NT2/D1 (cell line): Measurements from ENCODE around the gene RNF111.

Experiments
- DNase-seq: peaks from one replicate; pipeline ENCODE4 v3.0.0-alpha.2; 2011; ENCODE audit warnings: low read depth, low spot score
- H3K27me3 ChIP-seq: 2 replicates; pipeline ENCODE4 v1.6.0; 2011; ENCODE audit warnings: mild to moderate bottlenecking; ENCODE audit not compliant: insufficient read length, insufficient read depth
- H3K36me3 ChIP-seq: 2 replicates; pipeline ENCODE4 v1.6.1; 2011; ENCODE audit warnings: mild to moderate bottlenecking, low read length, mixed read lengths; ENCODE audit not compliant: insufficient read depth, insufficient read length
- H3K4me1 ChIP-seq: 2 replicates; pipeline ENCODE4 v1.5.1; 2011; ENCODE audit not compliant: insufficient read depth, insufficient read length
- H3K4me3 ChIP-seq: 2 replicates; pipeline ENCODE4 v1.5.1; 2011; ENCODE audit warnings: low read depth; ENCODE audit not compliant: insufficient read length
- H3K9ac ChIP-seq: 2 replicates; pipeline ENCODE4 v1.6.0; 2011; ENCODE audit warnings: low read depth; ENCODE audit not compliant: insufficient read length
- H3K9me3 ChIP-seq: 2 replicates; pipeline ENCODE4 v1.5.1; 2011; ENCODE audit warnings: mild to moderate bottlenecking, low read length; ENCODE audit not compliant: insufficient read depth
- SUZ12 ChIP-seq: IDR thresholded peaks from 2 replicates; pipeline ENCODE4 v1.6.1; 2011; ENCODE audit not compliant: insufficient read length, insufficient read depth; ENCODE audit errors: extremely low read depth
- YY1 ChIP-seq: IDR thresholded peaks from 2 replicates; pipeline ENCODE4 v1.6.1; 2011; ENCODE audit not compliant: insufficient read length, insufficient read depth
- ZNF274 ChIP-seq: IDR thresholded peaks from 2 replicates; pipeline ENCODE4 v1.6.1; 2011; ENCODE audit warnings: mild to moderate bottlenecking, low read depth, low read length

RNF111 gene

DNA sequence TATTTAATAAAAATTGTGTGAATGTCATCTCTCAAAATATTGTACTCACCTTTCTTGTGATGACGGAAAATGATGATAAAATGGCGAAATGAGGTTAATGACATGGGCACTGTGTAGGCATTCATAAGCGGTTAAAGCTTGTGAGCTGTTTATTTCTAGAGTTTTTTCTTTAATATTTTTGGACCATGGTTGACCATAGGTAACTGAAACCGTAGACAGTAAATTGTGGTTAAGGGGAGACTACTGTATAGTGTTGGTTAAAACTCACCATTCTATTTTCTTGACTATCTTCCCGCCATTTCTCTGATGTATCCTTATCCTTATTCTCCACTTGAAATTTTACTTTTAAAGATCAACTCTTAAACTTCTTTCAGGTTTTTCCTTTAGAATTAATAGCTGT is 14.5 kb downstream of the RNF111 start:
- no peak overlapping the region for H3K4me3 ChIP-seq

DNA sequence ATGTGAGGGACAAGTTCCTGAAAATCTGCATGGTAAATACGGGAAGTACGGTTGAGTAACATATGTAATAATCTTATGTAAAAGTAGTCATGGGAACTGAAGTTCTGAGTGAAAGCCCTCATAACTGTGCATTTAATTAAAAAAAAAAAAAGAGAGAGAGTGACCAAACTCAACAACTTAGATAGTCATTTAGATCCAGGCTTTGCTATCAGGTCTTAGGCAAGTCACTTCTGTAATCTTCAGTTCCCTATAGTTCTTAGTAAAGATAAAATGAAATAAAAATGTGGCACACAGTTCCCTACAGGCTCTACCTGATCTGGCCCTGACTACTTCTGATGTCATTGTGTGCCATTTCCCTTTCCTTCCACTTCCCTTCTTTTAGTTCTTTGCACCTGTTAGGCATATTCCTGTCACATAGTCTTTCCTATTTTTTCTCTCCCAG is 15.0 kb downstream of the RNF111 start:
- H3K9ac ChIP-seq: no peak overlapping the region
- H3K4me3 ChIP-seq: no peak overlapping the region
- H3K36me3 ChIP-seq: peaks cover 23% of the 10 kb centered on the region
- H3K4me1 ChIP-seq: no peaks in the 10 kb centered on the region
- no peaks in the 10 kb centered on the region for H3K27me3 ChIP-seq
- H3K9me3 ChIP-seq: no peaks in the 10 kb centered on the region
- TF ChIP-seq SUZ12 (no peak), ZNF274 (no peak)
- no peak for DNase-seq

More for the DNA sequence above, 14.5 kb downstream of the RNF111 start:
- no peaks in the 10 kb centered on the region for H3K9me3 ChIP-seq
- no peak for DNase-seq
- no peaks in the 10 kb centered on the region for H3K27me3 ChIP-seq
- H3K36me3 ChIP-seq: peaks cover 23% of the 10 kb centered on the region
- TF ChIP-seq ZNF274 (no peak), SUZ12 (no peak), YY1 (no peak)
- H3K9ac ChIP-seq: no peak overlapping the region
- H3K4me1 ChIP-seq: no peaks in the 10 kb centered on the region

DNA sequence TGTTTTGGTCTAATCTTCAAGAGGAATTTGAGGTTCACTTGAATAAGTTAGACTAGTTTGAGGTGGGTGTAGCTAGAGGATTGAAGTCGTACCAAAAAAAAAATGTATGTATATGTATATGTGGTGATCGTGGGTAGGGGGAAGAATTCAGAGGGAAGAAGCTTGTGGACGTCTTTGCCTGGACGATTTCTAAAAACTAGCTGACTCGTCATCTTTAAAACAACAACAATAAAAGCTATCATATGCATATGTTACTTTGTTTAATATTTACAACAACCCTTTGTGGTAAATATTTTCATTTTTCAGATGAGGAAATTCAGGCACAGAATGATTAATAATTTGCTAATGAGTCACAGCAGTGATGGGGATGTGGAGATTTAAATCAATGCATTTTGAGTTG is 18.1 kb downstream of the RNF111 start:
- no peak for DNase-seq
- TF ChIP-seq ZNF274 (no peak), SUZ12 (no peak), YY1 (no peak)
- Histone ChIP-seq H3K9ac (no peak overlapping the region), H3K4me1 (no peaks in the 10 kb centered on the region), H3K27me3 (no peaks in the 10 kb centered on the region), H3K9me3 (no peaks in the 10 kb centered on the region), H3K36me3 (peaks cover 23% of the 10 kb centered on the region), H3K4me3 (no peak overlapping the region)

DNA sequence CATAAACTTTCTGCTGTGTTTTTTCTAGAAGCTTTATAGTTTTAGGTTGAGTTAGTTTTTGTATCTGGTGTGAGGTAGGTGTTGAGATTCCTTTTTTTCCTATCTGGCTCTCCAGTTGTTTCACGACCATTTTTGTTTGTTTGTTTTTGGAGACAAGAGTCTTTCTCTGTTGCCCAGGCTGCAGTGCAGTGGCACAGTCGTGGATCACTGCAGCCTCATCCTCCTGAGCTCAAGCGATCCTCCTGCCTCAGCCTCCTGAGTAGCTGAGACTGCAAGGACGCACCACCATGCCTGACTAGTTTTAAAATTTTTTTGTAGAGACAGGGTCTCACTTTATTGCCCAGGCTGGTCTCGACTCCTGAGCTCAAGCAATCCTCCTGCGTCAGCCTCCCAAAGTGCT is 20.6 kb downstream of the RNF111 start:
- Histone ChIP-seq H3K4me1 (no peaks in the 10 kb centered on the region), H3K27me3 (no peaks in the 10 kb centered on the region), H3K9ac (no peak overlapping the region), H3K4me3 (no peak overlapping the region), H3K9me3 (no peaks in the 10 kb centered on the region), H3K36me3 (peaks cover 23% of the 10 kb centered on the region)
- no peak for DNase-seq
- TF ChIP-seq SUZ12 (no peak), YY1 (no peak), ZNF274 (no peak)

DNA sequence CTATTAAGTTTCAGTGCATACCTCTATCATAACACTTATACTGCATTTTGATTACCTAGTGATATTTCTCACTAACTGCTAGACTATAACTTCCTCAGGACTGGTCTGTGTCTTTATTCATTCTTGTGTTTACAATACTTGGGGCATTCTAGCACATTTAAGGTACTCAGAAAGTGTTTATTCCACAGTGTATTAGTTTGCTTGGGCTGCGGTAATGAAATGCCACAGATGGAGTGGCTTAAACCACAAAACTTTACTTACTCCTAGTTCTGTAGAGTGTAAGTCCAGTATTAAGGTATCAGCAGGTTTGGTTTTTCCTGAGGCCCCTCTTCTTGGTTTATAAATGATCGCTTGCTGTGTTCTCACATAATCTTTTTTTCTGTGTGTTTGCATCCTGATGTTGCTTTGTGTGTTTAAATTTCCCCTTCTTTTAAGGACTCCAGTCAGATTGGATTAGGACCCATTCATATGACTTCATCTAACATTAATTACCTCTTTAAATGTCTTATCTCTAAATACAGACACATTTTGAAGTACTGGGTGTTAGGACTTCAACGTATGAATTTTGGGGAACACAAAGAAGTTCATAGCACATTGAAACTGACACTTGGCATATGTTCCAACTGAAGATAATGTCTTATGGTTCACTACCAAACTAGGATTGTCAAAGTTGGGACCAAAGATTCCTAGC is 23.9 kb downstream of the RNF111 start:
- H3K27me3 ChIP-seq: no peaks in the 10 kb centered on the region
- H3K36me3 ChIP-seq: peaks cover 9% of the 10 kb centered on the region
- TF ChIP-seq ZNF274 (no peak), YY1 (no peak), SUZ12 (no peak)

DNA sequence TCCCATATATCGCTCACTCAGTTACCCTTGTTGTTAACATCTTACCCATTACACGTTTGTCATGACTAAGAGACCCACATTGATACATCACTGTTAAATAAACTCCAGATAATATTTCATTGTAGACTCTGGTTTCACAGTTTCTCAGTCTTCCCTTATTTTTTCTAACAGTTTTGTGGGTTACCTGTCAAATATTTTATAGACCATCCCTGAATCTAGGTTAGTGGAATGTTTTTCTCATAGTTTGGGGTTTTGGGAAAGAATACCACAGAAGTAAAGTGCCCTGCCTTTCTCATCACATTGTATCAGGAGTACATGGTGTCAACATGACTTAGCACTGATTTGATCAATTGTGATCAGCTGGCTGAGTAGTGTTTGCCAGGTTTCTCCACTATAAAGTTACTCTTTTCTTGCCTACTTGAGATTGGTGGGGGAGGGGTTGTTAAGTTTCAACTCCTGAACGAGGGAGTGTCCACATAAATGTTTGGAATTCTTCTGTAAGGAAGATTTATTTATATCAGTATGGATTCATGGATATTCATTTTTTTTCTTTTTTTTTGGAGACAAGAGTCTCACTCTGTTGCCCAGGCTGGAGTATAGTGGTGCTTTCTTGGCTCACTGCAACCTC is 25.9 kb downstream of the RNF111 start:
- no peak for DNase-seq
- no peak overlapping the region for H3K4me3 ChIP-seq
- H3K9me3 ChIP-seq: no peaks in the 10 kb centered on the region
- no peaks in the 10 kb centered on the region for H3K4me1 ChIP-seq
- no peak overlapping the region for H3K9ac ChIP-seq
- no peaks in the 10 kb centered on the region for H3K27me3 ChIP-seq
- peaks cover 13% of the 10 kb centered on the region for H3K36me3 ChIP-seq
- TF ChIP-seq YY1: no peak
- no peak for TF ChIP-seq ZNF274
- no peak for TF ChIP-seq SUZ12

More for the DNA sequence above, 23.9 kb downstream of the RNF111 start:
- Histone ChIP-seq H3K4me3 (no peak overlapping the region), H3K9ac (no peak overlapping the region), H3K9me3 (no peaks in the 10 kb centered on the region), H3K4me1 (no peaks in the 10 kb centered on the region)
- no peak for DNase-seq

DNA sequence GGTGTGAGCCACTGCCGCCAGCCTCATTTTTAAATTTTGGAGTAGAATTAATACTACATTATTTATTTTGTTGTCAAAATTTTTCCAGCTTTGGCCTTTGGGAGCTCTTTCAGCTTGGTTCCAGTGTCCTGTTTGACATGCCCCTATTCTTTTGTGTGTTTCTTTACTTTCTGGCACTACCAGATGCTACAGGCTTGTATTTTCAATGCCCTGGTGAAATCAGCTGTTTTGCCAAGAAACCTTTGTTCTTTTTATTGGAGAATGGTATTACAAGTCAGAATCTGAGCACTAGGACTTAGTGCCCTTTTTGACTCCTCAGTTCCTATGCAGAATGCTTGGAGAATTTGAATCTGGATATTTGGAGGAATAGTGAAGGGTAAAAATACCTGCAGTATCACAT is 26.6 kb downstream of the RNF111 start:
- no peak overlapping the region for H3K9ac ChIP-seq
- no peaks in the 10 kb centered on the region for H3K9me3 ChIP-seq
- no peaks in the 10 kb centered on the region for H3K4me1 ChIP-seq
- H3K27me3 ChIP-seq: no peaks in the 10 kb centered on the region
- peaks cover 13% of the 10 kb centered on the region for H3K36me3 ChIP-seq
- TF ChIP-seq YY1 (no peak), SUZ12 (no peak), ZNF274 (no peak)
- DNase-seq: no peak
- H3K4me3 ChIP-seq: no peak overlapping the region
